H1 (cell line): ENCODE results near the gene B9D1. TPM values are rescaled to one million over a fixed set of nuclear protein-coding genes. Genes with fewer than 3 reads are reported as not detected.

Experiments used
- CTCF ChIA-PET: fragments of 300-600 bp; sonication (Branson Sonifier 250); formaldehyde crosslinking; loops from one replicate; lab custom pipeline; 2021; ENCODE audit not compliant: partially characterized antibody; lab: Charles Lee
- POLR2A ChIA-PET: fragments of 300-600 bp; sonication (Branson Sonifier 250); formaldehyde crosslinking; loops from one replicate; lab custom pipeline; 2021; ENCODE audit warnings: inconsistent platforms; ENCODE audit not compliant: partially characterized antibody; lab: Charles Lee
- DNase-seq, 2 experiments: peaks; one replicate each; pipeline versions ENCODE4 v3.0.0 to v3.0.0-alpha.2; 2010 to 2022; ENCODE audit warnings: low spot score in 2 of 2, low read depth in 1 of 2, mixed read lengths in 1 of 2
- FAIRE-seq: peaks from 2 replicates; lab custom pipeline; 2011; peaks lifted over from hg19 to GRCh38; lab: Jason Lieb, UNC
- H2AFZ ChIP-seq: 2 replicates; pipeline ENCODE4 v1.8.1; 2012; ENCODE audit warnings: low read length, inconsistent platforms
- H2AK5ac ChIP-seq: 2 replicates; pipeline ENCODE4 v1.6.1; 2013; ENCODE audit warnings: low read depth, low read length
- H2BK120ac ChIP-seq: replicated peaks from 2 replicates; pipeline ENCODE3; 2013; ENCODE audit warnings: low read depth, low read length, inconsistent platforms
- H2BK12ac ChIP-seq: 2 replicates; pipeline ENCODE4 v1.6.1; 2013; ENCODE audit warnings: low read depth, low read length
- H2BK15ac ChIP-seq: 2 replicates; pipeline ENCODE4 v1.6.1; 2013; ENCODE audit warnings: low read length
- H2BK20ac ChIP-seq: 2 replicates; pipeline ENCODE4 v1.6.1; 2013; ENCODE audit warnings: low read length
- H2BK5ac ChIP-seq: 2 replicates; pipeline ENCODE4 v1.6.1; 2013; ENCODE audit warnings: low read depth, low read length
- H3K14ac ChIP-seq: 2 replicates; pipeline ENCODE4 v1.6.1; 2013; ENCODE audit warnings: inconsistent platforms; ENCODE audit not compliant: insufficient read length
- H3K18ac ChIP-seq: 2 replicates; pipeline ENCODE4 v1.6.1; 2013; ENCODE audit warnings: low read length; ENCODE audit errors: extremely low read depth
- H3K23ac ChIP-seq: 2 replicates; pipeline ENCODE4 v1.6.1; 2013; ENCODE audit warnings: inconsistent platforms; ENCODE audit not compliant: insufficient read length
- H3K23me2 ChIP-seq: 2 replicates; pipeline ENCODE4 v1.6.1; 2013; ENCODE audit warnings: low read depth, low read length
- H3K27ac ChIP-seq: 2 replicates; pipeline ENCODE4 v1.6.1; 2011; ENCODE audit warnings: low read depth, low read length, inconsistent platforms
- H3K27me3 ChIP-seq, 4 experiments: replicated peaks in 1 of 4; 1 replicate in 1 of 4; 2 replicates in 3 of 4; pipeline versions ENCODE4 v1.6.1 to v1.8.1; 2011 to 2013; ENCODE audit warnings: low read length in 3 of 4, mild to moderate bottlenecking in 3 of 4, inconsistent platforms in 2 of 4, mixed read lengths in 2 of 4, moderate library complexity in 1 of 4; ENCODE audit not compliant: control insufficient read depth in 3 of 4, insufficient read depth in 3 of 4; ENCODE audit errors: extremely low read depth in 1 of 4
- H3K36me3 ChIP-seq, 4 experiments: 2 replicates each; pipeline versions ENCODE4 v1.6.1 to v1.8.1; 2011 to 2013; ENCODE audit warnings: mild to moderate bottlenecking in 4 of 4, low read length in 3 of 4, moderate library complexity in 2 of 4, control low read depth in 1 of 4, inconsistent platforms in 1 of 4; ENCODE audit not compliant: insufficient read depth in 4 of 4, control insufficient read depth in 2 of 4
- H3K4ac ChIP-seq: replicated peaks from 2 replicates; pipeline ENCODE3; 2013; ENCODE audit warnings: low read length, low read depth, mixed read lengths, inconsistent platforms; ENCODE audit not compliant: insufficient read length
- H3K4me1 ChIP-seq, 4 experiments: replicated peaks in 1 of 4; 1 replicate in 1 of 4; 2 replicates in 3 of 4; pipeline versions ENCODE4 v1.6.1 to v1.8.1; 2011 to 2013; ENCODE audit warnings: low read length in 3 of 4, inconsistent platforms in 2 of 4, mixed read lengths in 1 of 4; ENCODE audit not compliant: insufficient read depth in 4 of 4, control insufficient read depth in 3 of 4
- H3K4me2 ChIP-seq, 2 experiments: 2 replicates each; pipeline versions ENCODE4 v1.6.1 to v1.8.1; 2011 to 2013; ENCODE audit warnings: low read depth in 2 of 2, low read length in 2 of 2, control low read depth in 1 of 2, inconsistent platforms in 1 of 2, mild to moderate bottlenecking in 1 of 2; ENCODE audit not compliant: insufficient read depth in 1 of 2
- H3K4me3 ChIP-seq, 4 experiments: fragments of 200-600, 300-600 bp in 1 of 4; sonication (generic), shearing (Covaris generic), sonication (Bioruptor Twin) in 1 of 4; 2 replicates each; pipeline versions ENCODE4 v1.5.1 to v1.8.1; 2011 to 2016; ENCODE audit warnings: low read length in 4 of 4, low read depth in 3 of 4, control low read depth in 2 of 4, inconsistent platforms in 2 of 4, mild to moderate bottlenecking in 2 of 4, mixed read lengths in 1 of 4, moderate library complexity in 1 of 4; ENCODE audit not compliant: insufficient read depth in 2 of 4; ENCODE audit errors: extremely low read depth in 1 of 4
- H3K56ac ChIP-seq: replicated peaks from 2 replicates; pipeline ENCODE3; 2013; ENCODE audit warnings: low read depth, mild to moderate bottlenecking, mixed read lengths, low read length, inconsistent platforms; ENCODE audit not compliant: insufficient read length
- H3K79me1 ChIP-seq: 2 replicates; pipeline ENCODE4 v1.6.1; 2013; ENCODE audit warnings: low read depth, low read length, control low read depth
- H3K79me2 ChIP-seq, 2 experiments: 2 replicates each; pipeline versions ENCODE4 v1.6.1 to v1.8.1; 2012 to 2013; ENCODE audit warnings: low read length in 2 of 2, mild to moderate bottlenecking in 2 of 2, inconsistent platforms in 1 of 2; ENCODE audit not compliant: insufficient read depth in 2 of 2, control insufficient read depth in 1 of 2
- H3K9ac ChIP-seq, 4 experiments: replicated peaks in 1 of 4; 1 replicate in 1 of 4; 2 replicates in 3 of 4; pipeline versions ENCODE4 v1.6.1 to v1.8.1; 2011 to 2013; ENCODE audit warnings: low read depth in 3 of 4, low read length in 3 of 4, control low read depth in 2 of 4, mild to moderate bottlenecking in 2 of 4, moderate library complexity in 2 of 4, inconsistent platforms in 1 of 4; ENCODE audit errors: extremely low read depth in 1 of 4
- H3K9me3 ChIP-seq, 2 experiments: 2 replicates each; pipeline versions ENCODE4 v1.6.1 to v1.8.1; 2012 to 2013; ENCODE audit warnings: mild to moderate bottlenecking in 2 of 2, moderate library complexity in 2 of 2, control low read depth in 1 of 2, inconsistent platforms in 1 of 2, low read depth in 1 of 2, low read length in 1 of 2, mixed read lengths in 1 of 2; ENCODE audit not compliant: insufficient read depth in 2 of 2
- H4K20me1 ChIP-seq, 2 experiments: replicated peaks in 1 of 2; 2 replicates each; pipeline versions ENCODE3 to v1.8.1; 2011 to 2013; ENCODE audit warnings: inconsistent platforms in 2 of 2, low read length in 2 of 2, mild to moderate bottlenecking in 1 of 2; ENCODE audit not compliant: insufficient read depth in 2 of 2, control insufficient read depth in 1 of 2
- H4K5ac ChIP-seq: 2 replicates; pipeline ENCODE4 v1.6.1; 2013; ENCODE audit warnings: low read length, low read depth, mixed read lengths, inconsistent platforms; ENCODE audit not compliant: insufficient read length
- H4K8ac ChIP-seq: 2 replicates; pipeline ENCODE4 v1.8.0; 2013; ENCODE audit warnings: mild to moderate bottlenecking, moderate library complexity, low read length, inconsistent platforms; ENCODE audit not compliant: insufficient read depth; ENCODE audit errors: extremely low read depth
- H4K91ac ChIP-seq: replicated peaks from 2 replicates; pipeline ENCODE3; 2013; ENCODE audit warnings: low read length, mixed read lengths, inconsistent platforms; ENCODE audit not compliant: insufficient read length
- BCL11A ChIP-seq, 2 experiments: IDR thresholded peaks; one replicate each; pipeline ENCODE4 v1.6.1; 2011; ENCODE audit warnings: low read depth in 2 of 2, low read length in 2 of 2, mild to moderate bottlenecking in 2 of 2
- CHD2 ChIP-seq: IDR thresholded peaks from 2 replicates; pipeline ENCODE4 v1.6.1; 2012; ENCODE audit warnings: low read length, improper control_type of control experiment
- WGBS, 2 experiments: shearing (Covaris generic) in 1 of 2; methylation state at CpG; one replicate each; pipeline versions ENCODE4 v1.1.6 to v1.1.7; 2013 to 2015; ENCODE audit warnings: low lambda C conversion rate in 2 of 2, mixed read lengths in 2 of 2, inconsistent platforms in 1 of 2, low coverage in 1 of 2, missing lambda C conversion rate in 1 of 2; ENCODE audit not compliant: insufficient replicate concordance in 2 of 2, insufficient coverage in 1 of 2, insufficient read length in 1 of 2; ENCODE audit errors: extremely low coverage in 1 of 2, missing lambda C conversion rate in 1 of 2; 5-methylcytosine and 5-hydroxymethylcytosine counted together
- polyA plus RNA-seq, 7 experiments: library from polyadenylated mRNA; depleted of rRNA in 3 of 7; stranded (reverse) in 5 of 7; unstranded in 2 of 7; fragments of >200 nt in 5 of 7; fragments of 200-250 nt in 2 of 7; gene quantifications; 1 replicate in 5 of 7; 2 replicates in 1 of 7; 4 replicates in 1 of 7; pipeline versions ENCODE4 v1.2.1 to v1.2.3, GENCODE V29; 2011 to 2013; ENCODE audit warnings: missing spikeins in 2 of 7, mixed read lengths in 2 of 7
- total RNA-seq: library from RNA; stranded (reverse); fragmentation: NEBNext Ultra II Directional; extraction: Animal tissue kit (Norgen Biotek cat#: 25700); gene quantifications from 2 replicates; pipeline ENCODE4 v1.2.1, GENCODE V29; 2021

B9D1 gene
- total and polyA plus RNA-seq, 2 of the 8 experiments (the other 6 are each of a cell fraction or from before 2014, with no cell fraction given), result 24.6 to 65.7 TPM

- no peaks in the 10 kb centered on the region for H3K36me3 ChIP-seq
- 0 out of 2 replicates have a peak overlapping the region, but pooled peaks have one; percentile 12 for H2BK5ac ChIP-seq
- H3K9me3 ChIP-seq, result no peaks in the 10 kb centered on the region
- POLR2A ChIA-PET, result interaction anchor here (1.4 kb wide), 1 partner anchor 10 kb away, joined by 3 read pairs; the partner anchor contains the start of gene B9D1
- no peak for TF ChIP-seq BCL11A (IDR thresholded peaks at IDR 0.05; ENCODE audit: low read depth in 2 of 2, low read length in 2 of 2)
- no peak for TF ChIP-seq CHD2
- no peak overlapping the region for H3K14ac ChIP-seq
- H2BK15ac ChIP-seq, result 0 out of 2 replicates have a peak overlapping the region, but pooled peaks have one; percentile 49
- H3K4me3 ChIP-seq, result no peak overlapping the region
- no peak overlapping the region for H3K23ac ChIP-seq
- no peak overlapping the region for H2BK120ac ChIP-seq
- H4K5ac ChIP-seq, result no peak overlapping the region
- no peak overlapping the region; the same call in 1 of the 2 replicates for H4K8ac ChIP-seq
- H3K4ac ChIP-seq, result no peak overlapping the region
- H4K20me1 ChIP-seq, result no peaks in the 10 kb centered on the region
- H3K4me1 ChIP-seq, result peaks cover 0 to 3% (median 2%) of the 10 kb centered on the region in 4 experiments; a peak in 5 of 7 replicates
- no peak overlapping the region for H3K27ac ChIP-seq
- no peak overlapping the region for H2AK5ac ChIP-seq
- no peak overlapping the region for H4K91ac ChIP-seq
- H2AFZ ChIP-seq, result no peak overlapping the region
- no peak for DNase-seq
- H3K27me3 ChIP-seq, result no peaks in the 10 kb centered on the region
- no peak for FAIRE-seq
- no peak overlapping the region for H3K56ac ChIP-seq
- no peaks in the 10 kb centered on the region; the same call in 1 of the 2 replicates for H3K79me1 ChIP-seq
- H2BK20ac ChIP-seq, result 0 out of 2 replicates have a peak overlapping the region, but pooled peaks have one; percentile 36
- CTCF ChIA-PET, result interaction anchor here (0.7 to 2.0 kb wide), 3 partner anchors 9 to 84 kb away, joined by 3 to 5 read pairs (median 5); no protein-coding TSS in a partner anchor
- 89% methylated on average over 12 of the region's 12 CpGs; no CpG with 5 or more reads in 1 of the 2 experiments for WGBS, 2 experiments
- no peaks in the 10 kb centered on the region for H3K23me2 ChIP-seq
- H3K79me2 ChIP-seq, result peaks cover 0 to 4% of the 10 kb centered on the region in 2 experiments; a peak in 1 of 4 replicates
- H3K9ac ChIP-seq, result no peak overlapping the region
- no peak overlapping the region for H3K4me2 ChIP-seq
- peak overlapping the region; percentile 7; the same call in 1 of the 2 replicates for H2BK12ac ChIP-seq
- H3K18ac ChIP-seq, result no peak overlapping the region
Observed at GRCh38 chr17:19372439-19372838, 9.9 kb upstream of the B9D1 start.
